SK-MEL-5 (cell line): ENCODE data around the gene CUL1. TPM values are rescaled to one million over a fixed set of nuclear protein-coding genes. Genes with fewer than 3 reads are reported as not detected.

Experiments used
- DNase-seq: peaks from one replicate; pipeline ENCODE4 v3.0.0-alpha.2; 2016; ENCODE audit warnings: low read depth, low spot score
- in situ Hi-C: cut with HindIII; loops from 2 replicates; pipeline ENCODE4 v1.10.0; 2016; ENCODE audit warnings: low sequenced_read_pairs, high pct_unique_total_duplicates, low pct_unique_long_range_greater_than_20kb
- total RNA-seq: library from RNA; depleted of rRNA; stranded (reverse); fragments of >200 nt; shearing (Covaris generic); gene quantifications from 2 replicates; pipeline ENCODE4 v1.2.3, GENCODE V29; 2014

Gene CUL1
- total RNA-seq, 1 experiment from 2014 or later = 68.6 TPM

DNA sequence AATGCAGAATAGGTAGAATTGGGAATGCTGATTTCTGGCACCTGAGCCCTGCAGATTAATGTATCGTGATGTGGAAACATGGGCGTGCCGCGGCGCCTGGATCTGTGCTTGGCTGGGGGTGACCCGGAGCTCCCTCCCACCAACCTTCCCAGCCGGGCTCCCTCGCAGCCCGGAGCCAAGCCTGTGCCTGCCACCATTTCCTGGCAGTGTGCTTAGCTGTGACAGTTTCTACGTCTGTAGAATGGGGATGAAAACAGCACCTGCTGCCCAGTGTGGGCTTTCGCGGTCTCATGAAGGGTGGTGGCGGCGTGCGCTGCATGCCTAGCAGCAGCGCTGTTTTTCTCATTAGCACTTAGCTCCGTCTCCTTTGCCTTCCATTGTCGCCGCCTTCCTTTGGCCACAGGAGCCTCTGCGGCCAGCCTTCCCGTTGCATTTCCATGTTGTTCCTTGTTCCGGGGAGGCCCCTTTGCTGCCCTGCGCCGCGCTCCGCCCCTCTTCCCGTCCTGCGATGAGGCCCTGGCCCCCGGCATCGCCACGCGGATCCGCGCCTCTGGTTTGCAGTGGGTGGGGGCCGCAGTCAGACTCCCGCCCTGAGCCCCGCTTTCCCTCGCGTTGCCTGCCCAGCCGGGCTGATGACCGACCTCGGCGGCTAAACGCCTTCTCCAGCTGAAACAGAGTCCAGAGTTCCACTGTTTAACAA, 84.2 kb downstream of the CUL1 start:
- in situ Hi-C loops = no loop called here
- no peak for DNase-seq

- in situ Hi-C loops = no loop called here
Observed at GRCh38 chr7:148783801-148784527, 85.3 kb downstream of the CUL1 start.

DNA sequence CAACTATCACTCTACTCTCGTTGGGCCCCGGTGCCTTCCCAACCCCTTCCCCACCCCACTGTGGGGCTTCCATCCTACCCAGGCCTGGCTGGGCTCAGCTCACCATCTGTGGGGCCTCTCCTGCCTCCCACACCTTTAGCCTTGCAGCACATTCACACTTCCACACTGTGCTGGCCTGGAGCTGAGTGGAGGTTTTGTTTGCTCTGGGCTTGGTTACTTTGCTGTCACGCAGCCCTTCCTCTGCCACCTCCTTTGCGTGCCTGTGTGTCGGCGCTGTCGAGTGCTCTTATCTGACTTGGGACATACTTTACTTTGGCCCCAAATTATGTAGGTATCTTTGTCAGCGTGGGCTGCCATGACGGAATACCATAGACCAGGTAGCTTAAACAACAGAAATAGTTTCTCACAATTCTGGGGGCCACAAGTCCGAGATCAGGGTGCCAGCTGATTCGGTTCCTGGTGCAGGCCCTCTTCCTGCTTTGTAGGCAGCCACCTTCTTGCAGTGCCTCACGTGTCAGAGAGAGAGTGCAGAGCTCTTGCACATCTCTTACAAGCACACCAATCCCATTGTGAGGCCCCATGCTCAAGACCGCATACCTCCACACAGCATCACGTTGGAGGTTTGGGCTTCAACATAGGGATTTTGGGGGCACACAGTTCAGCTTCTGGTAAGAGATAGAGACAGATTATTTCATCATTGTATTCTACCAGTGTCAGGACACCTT, 89.0 kb downstream of the CUL1 start:
- no peak for DNase-seq
- in situ Hi-C loops = no loop called here

More at GRCh38 chr7:148783801-148784527, 85.3 kb downstream of the CUL1 start:
- no peak for DNase-seq

- in situ Hi-C loops = no loop called here
- no peak for DNase-seq
Observed at GRCh38 chr7:148789220-148789619, 90.5 kb downstream of the CUL1 start.

DNA sequence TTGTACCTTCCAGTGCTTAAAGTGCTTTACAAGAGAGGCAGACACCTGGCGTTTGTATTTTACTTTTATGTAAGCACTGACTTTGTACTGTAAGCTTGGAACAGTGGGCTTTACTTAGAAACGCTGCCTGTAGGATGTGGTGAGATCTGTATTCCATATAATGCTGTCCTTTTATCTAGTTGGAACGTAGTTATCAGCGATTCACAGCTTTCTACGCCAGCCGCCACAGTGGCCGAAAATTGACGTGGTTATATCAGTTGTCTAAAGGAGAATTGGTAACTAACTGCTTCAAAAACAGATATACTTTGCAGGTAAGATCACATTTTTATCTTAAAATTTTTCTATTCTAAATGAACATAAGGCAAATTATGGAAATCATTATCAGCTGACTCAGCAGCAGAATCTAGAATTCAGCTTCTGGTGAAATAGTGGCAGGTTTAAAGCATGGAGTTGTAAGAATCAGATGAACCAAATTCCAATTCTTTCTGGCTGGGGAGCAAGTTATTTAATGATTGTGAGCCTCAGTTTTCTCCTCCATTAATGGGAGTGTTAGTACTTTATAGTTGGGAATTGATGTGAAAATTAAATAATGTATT, 91.5 kb downstream of the CUL1 start:
- in situ Hi-C loops = no loop called here
- no peak for DNase-seq

DNA sequence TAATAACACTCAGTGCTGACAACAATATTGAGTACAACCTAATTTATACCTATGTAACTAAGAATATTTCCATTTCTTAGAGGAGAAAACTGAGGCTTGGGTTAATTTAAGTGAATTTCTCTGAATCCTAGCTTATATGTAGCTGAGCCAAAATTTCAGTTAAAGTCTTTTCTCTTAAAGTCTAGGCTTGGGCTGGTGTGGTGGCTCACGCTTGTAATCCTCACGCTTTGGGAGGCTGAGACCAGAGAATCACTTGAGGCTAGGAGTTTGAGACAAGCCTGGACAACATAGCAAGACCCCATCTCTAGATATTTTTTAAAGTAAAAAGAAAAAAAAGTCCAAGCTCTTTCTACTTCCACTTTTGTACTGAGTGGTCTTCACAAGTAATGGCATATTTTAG, 92.1 kb downstream of the CUL1 start:
- DNase-seq = no peak
- in situ Hi-C loops = no loop called here

GRCh38 chr7:148791546-148791945, 92.8 kb downstream of the CUL1 start:
- no peak for DNase-seq
- in situ Hi-C loops = no loop called here

- in situ Hi-C loops = no loop called here
- no peak for DNase-seq
Observed at GRCh38 chr7:148793590-148793989, 94.9 kb downstream of the CUL1 start.

DNA sequence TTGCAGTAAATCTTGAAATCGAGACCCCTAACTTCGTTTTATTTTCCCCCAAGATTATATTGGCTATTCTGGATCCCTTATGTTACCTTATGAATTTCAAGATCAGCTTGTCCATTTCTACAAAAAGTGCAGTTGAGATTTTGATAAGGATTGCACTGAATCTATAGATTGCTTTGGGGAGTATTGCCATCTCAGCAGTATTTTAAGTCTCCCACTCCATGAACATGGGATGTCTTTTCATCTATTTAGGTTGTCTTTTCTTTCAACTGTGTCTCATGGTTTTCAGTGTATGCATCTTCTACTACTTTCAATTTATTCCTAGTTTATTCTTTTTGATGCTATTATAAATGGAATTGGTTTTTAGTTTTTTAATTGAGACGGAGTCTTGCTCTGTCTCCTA, 95.8 kb downstream of the CUL1 start:
- in situ Hi-C loops = no loop called here
- DNase-seq = no peak

GRCh38 chr7:148796841-148797240, 98.1 kb downstream of the CUL1 start:
- DNase-seq = peak; percentile 21

DNA sequence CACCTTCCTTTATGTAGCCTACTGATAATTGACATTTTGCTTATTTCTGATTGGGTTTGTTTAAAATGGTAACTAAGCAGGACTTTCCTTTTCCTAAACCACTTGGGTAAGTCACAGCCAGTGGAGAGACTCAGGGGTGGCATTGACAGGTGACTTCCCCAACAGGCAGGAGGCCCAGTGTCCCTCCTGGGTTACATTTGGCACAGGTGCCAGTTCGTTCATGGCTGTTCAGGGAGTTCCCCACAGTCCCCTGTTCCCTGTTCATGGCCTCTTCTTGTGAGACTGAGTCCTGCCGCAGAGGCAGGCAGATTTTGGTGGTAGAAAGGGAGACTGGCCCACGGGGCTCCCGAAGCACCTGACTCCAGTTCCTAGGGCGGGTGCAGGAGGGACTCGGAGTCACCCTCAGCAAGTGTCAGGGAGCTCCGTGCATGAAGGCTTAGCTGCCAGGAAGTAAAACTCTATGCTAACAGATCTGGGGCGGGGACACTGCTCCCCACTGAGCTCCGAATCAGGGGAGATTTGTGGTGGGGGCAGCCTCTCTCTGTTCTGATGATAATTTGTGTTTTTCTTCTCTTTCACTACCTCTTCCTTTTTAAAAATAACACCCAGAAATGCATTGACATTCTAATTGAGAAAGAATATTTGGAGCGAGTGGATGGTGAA, 101.3 kb downstream of the CUL1 start:
- in situ Hi-C loops = no loop called here
- no peak for DNase-seq

More at GRCh38 chr7:148796841-148797240, 98.1 kb downstream of the CUL1 start:
- in situ Hi-C loops = no loop called here

- in situ Hi-C loops = no loop called here
- DNase-seq = no peak
Observed at GRCh38 chr7:148800677-148801076, 102.0 kb downstream of the CUL1 start.

- no peak for DNase-seq
- in situ Hi-C loops = no loop called here
Observed at GRCh38 chr7:148802101-148802493, 103.4 kb downstream of the CUL1 start.

DNA sequence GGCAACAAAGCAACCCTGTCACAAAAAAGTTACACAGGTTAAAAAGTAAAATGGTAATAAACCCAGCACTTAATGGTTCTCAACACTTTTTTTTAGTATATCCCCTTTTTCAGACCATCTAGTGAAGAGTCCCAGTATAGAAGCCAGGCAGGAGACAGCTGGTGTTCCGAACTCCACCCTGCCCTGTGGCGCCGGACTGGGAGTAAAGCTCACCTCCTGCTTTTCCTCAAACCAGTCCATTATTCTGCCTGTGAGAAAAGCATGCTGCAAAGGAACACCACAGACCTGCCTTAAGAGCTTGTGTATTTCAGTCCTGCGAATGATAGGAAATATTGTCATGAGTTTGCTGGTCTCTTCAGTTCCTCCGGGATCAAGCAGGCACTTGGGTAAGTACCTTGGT, 104.4 kb downstream of the CUL1 start:
- in situ Hi-C loops = no loop called here
- DNase-seq = no peak

- no peak for DNase-seq
- in situ Hi-C loops = no loop called here
Observed at GRCh38 chr7:148804343-148805235, 105.9 kb downstream of the CUL1 start.

GRCh38 chr7:148806187-148806586, 107.5 kb downstream of the CUL1 start:
- in situ Hi-C loops = no loop called here
- DNase-seq = no peak

DNA sequence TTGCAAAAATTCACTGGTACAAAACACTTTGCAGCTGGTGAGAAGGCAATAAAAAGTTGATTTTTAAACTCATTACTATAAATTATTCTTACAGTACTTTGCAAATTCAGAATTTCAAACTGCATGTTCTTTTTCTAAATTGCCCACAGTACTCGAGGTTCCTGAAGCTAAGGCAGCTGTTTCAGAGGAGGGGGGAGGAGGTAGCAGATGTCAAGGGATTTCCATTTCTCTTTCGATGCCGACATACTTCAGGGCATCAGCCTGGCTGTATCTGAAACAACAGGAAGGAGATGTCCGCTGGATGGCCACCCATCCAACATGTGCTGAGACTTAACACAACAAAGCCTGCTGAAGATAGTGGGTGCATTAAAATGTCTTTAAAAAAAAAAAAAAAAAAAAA, 108.7 kb downstream of the CUL1 start:
- no peak for DNase-seq
- in situ Hi-C loops = no loop called here
